MM.1S (cell line): ENCODE results near the gene GHRH.
A peak's percentile ranks its signal among the peaks of the same experiment; 100 is the strongest.

Experiments
- DNase-seq: peaks from one replicate; pipeline ENCODE4 v3.0.0-alpha.2; 2015
- H2AFZ ChIP-seq: fragments of 300-600 bp; sonication (generic); 2 replicates; pipeline ENCODE4 v1.6.0; 2016; ENCODE audit warnings: antibody characterized with exemption, low read length
- H3F3A ChIP-seq: fragments of 300-600 bp; sonication (generic); 2 replicates; pipeline ENCODE4 v1.6.1; 2016; ENCODE audit warnings: mild to moderate bottlenecking, antibody characterized with exemption, low read length, moderate library complexity, mixed read lengths; ENCODE audit not compliant: insufficient read depth
- H3K27ac ChIP-seq: fragments of 300-600 bp; sonication (generic); 2 replicates; pipeline ENCODE4 v1.5.1; 2016; ENCODE audit warnings: mild to moderate bottlenecking, low read length
- H3K27me3 ChIP-seq: fragments of 300-600 bp; sonication (generic); replicated peaks from 2 replicates; pipeline ENCODE4 v1.6.0; 2016; ENCODE audit warnings: low read length; ENCODE audit not compliant: insufficient read depth
- H3K36me3 ChIP-seq: fragments of 300-600 bp; sonication (generic); replicated peaks from 2 replicates; pipeline ENCODE4 v1.6.1; 2016; ENCODE audit warnings: mild to moderate bottlenecking, low read length, mixed read lengths; ENCODE audit not compliant: insufficient read depth
- H3K4me1 ChIP-seq: fragments of 300-600 bp; sonication (generic); 2 replicates; pipeline ENCODE4 v1.6.1; 2016; ENCODE audit warnings: low read length, mixed read lengths
- H3K4me2 ChIP-seq: fragments of 300-600 bp; sonication (generic); 2 replicates; pipeline ENCODE4 v1.6.0; 2016; ENCODE audit warnings: low read depth, low read length
- H3K4me3 ChIP-seq: fragments of 300-600 bp; sonication (generic); 2 replicates; pipeline ENCODE4 v1.5.1; 2016; ENCODE audit warnings: low read length, mixed read lengths
- H3K79me2 ChIP-seq: fragments of 300-600 bp; sonication (generic); 2 replicates; pipeline ENCODE4 v1.6.1; 2016; ENCODE audit warnings: mixed run types, low read length, mixed read lengths
- H3K9ac ChIP-seq: fragments of 300-600 bp; sonication (generic); 2 replicates; pipeline ENCODE4 v1.6.1; 2016; ENCODE audit warnings: low read length, mixed read lengths
- H3K9me2 ChIP-seq: fragments of 300-600 bp; sonication (generic); replicated peaks from 2 replicates; pipeline ENCODE4 v1.6.1; 2016; ENCODE audit warnings: mild to moderate bottlenecking, low read length, mixed read lengths; ENCODE audit not compliant: insufficient read depth
- H3K9me3 ChIP-seq: fragments of 300-600 bp; sonication (generic); replicated peaks from 2 replicates; pipeline ENCODE4 v1.6.1; 2016; ENCODE audit warnings: mild to moderate bottlenecking, low read length, mixed read lengths; ENCODE audit not compliant: insufficient read depth
- H4K20me1 ChIP-seq: fragments of 300-600 bp; sonication (generic); 2 replicates; pipeline ENCODE4 v1.6.1; 2016; ENCODE audit warnings: mild to moderate bottlenecking, low read length, moderate library complexity, mixed read lengths; ENCODE audit not compliant: insufficient read depth
- CTCF ChIP-seq: fragments of 300-600 bp; sonication (generic); IDR thresholded peaks from 2 replicates; pipeline ENCODE4 v1.5.1; 2016; ENCODE audit warnings: antibody characterized with exemption, low read length, mixed read lengths
- EZH2 ChIP-seq: fragments of 300-600 bp; sonication (generic); optimal IDR thresholded peaks from 2 replicates; pipeline ENCODE3; 2017; ENCODE audit warnings: low read depth, mild to moderate bottlenecking, antibody characterized with exemption, low read length, mixed read lengths
- EZH2phosphoT487 ChIP-seq: fragments of 300-600 bp; sonication (generic); IDR thresholded peaks from 2 replicates; pipeline ENCODE4 v1.6.1; 2018; ENCODE audit warnings: antibody characterized with exemption, low read length

Gene GHRH

DNA sequence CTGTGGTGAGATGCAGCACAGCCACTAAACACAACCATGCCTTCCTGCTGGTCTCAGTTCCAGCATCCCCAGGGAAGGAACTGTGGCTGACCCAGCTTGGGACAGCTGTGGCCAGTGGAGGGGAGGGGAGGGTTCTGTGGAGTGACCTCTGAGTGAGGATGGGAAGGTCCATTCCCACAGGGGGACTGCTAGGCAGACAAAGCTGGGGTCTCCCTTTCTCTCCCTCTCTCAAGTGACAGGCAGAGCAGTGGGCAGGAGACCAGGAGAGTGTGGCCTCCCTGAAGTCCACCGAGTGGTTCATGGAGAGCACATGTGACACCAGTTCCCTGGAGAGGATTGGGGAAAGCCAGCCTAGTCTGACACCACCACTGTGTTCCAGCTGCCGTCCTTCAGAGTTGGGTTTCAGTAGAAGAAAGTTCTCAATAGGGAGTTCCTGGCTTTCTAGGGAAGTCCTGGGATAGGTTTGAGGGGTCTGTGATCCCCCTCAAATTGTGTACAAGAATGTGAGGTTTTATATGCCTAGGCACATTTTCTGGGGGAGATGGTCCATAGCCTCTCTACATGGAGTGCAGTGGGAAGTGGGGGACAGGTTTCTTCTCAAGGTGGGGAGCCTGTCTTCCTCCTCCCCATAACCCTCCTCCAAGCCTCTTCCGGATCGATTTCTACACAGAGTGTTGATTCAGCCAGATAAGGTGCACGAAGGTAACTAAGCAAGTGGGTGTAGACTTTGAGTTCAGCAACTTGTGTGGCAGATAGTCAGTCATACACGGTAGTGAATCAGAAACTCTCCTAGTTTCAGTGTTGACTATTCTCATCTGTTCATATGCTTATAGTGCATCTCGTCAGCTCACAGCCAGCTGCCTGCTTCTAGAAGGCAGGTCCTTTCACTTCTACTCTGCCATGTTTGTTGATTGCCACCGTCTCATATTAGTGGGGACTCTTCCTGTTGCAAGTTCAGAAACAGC is 46.8 kb upstream of the GHRH start:
- H3K27me3 ChIP-seq = no peaks in the 10 kb centered on the region
- H3K9ac ChIP-seq = peak overlapping the region; percentile 66
- H3K27ac ChIP-seq = peak overlapping the region; percentile 95
- H3K4me3 ChIP-seq = peak overlapping the region; percentile 23
- H3K4me2 ChIP-seq = peak overlapping the region; percentile 82
- peak; percentile 92 for DNase-seq
- peak overlapping the region; percentile 42; the same call in 1 of the 2 replicates for H2AFZ ChIP-seq
- peaks cover 17% of the 10 kb centered on the region for H3F3A ChIP-seq
- H3K4me1 ChIP-seq = peaks cover 20% of the 10 kb centered on the region
- TF ChIP-seq EZH2phosphoT487 (no peak), CTCF (no peak), EZH2 (no peak)
- H3K79me2 ChIP-seq = peaks cover 30% of the 10 kb centered on the region
- H3K9me2 ChIP-seq = no peaks in the 10 kb centered on the region
- H3K36me3 ChIP-seq = no peaks in the 10 kb centered on the region
- H3K9me3 ChIP-seq = no peaks in the 10 kb centered on the region
- no peaks in the 10 kb centered on the region for H4K20me1 ChIP-seq

GRCh38 chr20:37305839-37306238 is 44.2 kb upstream of the GHRH start:
- no peaks in the 10 kb centered on the region for H3K36me3 ChIP-seq

GRCh38 chr20:37305079-37305478 is 43.5 kb upstream of the GHRH start:
- no peak overlapping the region for H3K4me3 ChIP-seq
- no peak overlapping the region for H3K27ac ChIP-seq
- H4K20me1 ChIP-seq = no peaks in the 10 kb centered on the region
- TF ChIP-seq EZH2 (no peak), CTCF (no peak)
- no peaks in the 10 kb centered on the region for H3K27me3 ChIP-seq
- no peaks in the 10 kb centered on the region for H3K9me3 ChIP-seq
- H2AFZ ChIP-seq = no peak overlapping the region
- no peak overlapping the region for H3K4me2 ChIP-seq
- DNase-seq = no peak
- H3K4me1 ChIP-seq = peaks cover 20% of the 10 kb centered on the region
- H3K9me2 ChIP-seq = no peaks in the 10 kb centered on the region
- no peak overlapping the region for H3K9ac ChIP-seq
- peaks cover 26% of the 10 kb centered on the region for H3K79me2 ChIP-seq
- no peaks in the 10 kb centered on the region for H3K36me3 ChIP-seq
- H3F3A ChIP-seq = peaks cover 17% of the 10 kb centered on the region

More at GRCh38 chr20:37305839-37306238, 44.2 kb upstream of the GHRH start:
- TF ChIP-seq EZH2 = no peak
- TF ChIP-seq CTCF = no peak
- no peak for TF ChIP-seq EZH2phosphoT487
- H3K9me3 ChIP-seq = no peaks in the 10 kb centered on the region
- no peak overlapping the region for H3K4me2 ChIP-seq
- no peak for DNase-seq
- no peak overlapping the region for H3K4me3 ChIP-seq
- no peaks in the 10 kb centered on the region for H3K27me3 ChIP-seq
- H3K9me2 ChIP-seq = no peaks in the 10 kb centered on the region
- peaks cover 20% of the 10 kb centered on the region for H3K4me1 ChIP-seq
- H3K9ac ChIP-seq = no peak overlapping the region
- H2AFZ ChIP-seq = no peak overlapping the region
- H3F3A ChIP-seq = peaks cover 17% of the 10 kb centered on the region
- H3K27ac ChIP-seq = no peak overlapping the region
- H4K20me1 ChIP-seq = no peaks in the 10 kb centered on the region
- H3K79me2 ChIP-seq = peaks cover 31% of the 10 kb centered on the region
